Choroid plexus epithelial cell (primary cell): Measurements from ENCODE around the gene CCDC106.

Source experiments
- DNase-seq: peaks from one replicate; pipeline ENCODE4 v3.0.0-alpha.2; 2010; ENCODE audit warnings: low read depth
- H3K4me3 ChIP-seq: 2 replicates; pipeline ENCODE4 v1.5.1; 2011; ENCODE audit warnings: low read depth, mild to moderate bottlenecking, control low read depth, low read length, moderate library complexity
- TF ChIP-seq, protein P1 (sequence below): conservative IDR thresholded peaks from 2 replicates; pipeline ENCODE4 v1.5.1; 2011; ENCODE audit warnings: low read depth, mild to moderate bottlenecking, control low read depth, inconsistent platforms, low read length, moderate library complexity

The CCDC106 gene

DNA sequence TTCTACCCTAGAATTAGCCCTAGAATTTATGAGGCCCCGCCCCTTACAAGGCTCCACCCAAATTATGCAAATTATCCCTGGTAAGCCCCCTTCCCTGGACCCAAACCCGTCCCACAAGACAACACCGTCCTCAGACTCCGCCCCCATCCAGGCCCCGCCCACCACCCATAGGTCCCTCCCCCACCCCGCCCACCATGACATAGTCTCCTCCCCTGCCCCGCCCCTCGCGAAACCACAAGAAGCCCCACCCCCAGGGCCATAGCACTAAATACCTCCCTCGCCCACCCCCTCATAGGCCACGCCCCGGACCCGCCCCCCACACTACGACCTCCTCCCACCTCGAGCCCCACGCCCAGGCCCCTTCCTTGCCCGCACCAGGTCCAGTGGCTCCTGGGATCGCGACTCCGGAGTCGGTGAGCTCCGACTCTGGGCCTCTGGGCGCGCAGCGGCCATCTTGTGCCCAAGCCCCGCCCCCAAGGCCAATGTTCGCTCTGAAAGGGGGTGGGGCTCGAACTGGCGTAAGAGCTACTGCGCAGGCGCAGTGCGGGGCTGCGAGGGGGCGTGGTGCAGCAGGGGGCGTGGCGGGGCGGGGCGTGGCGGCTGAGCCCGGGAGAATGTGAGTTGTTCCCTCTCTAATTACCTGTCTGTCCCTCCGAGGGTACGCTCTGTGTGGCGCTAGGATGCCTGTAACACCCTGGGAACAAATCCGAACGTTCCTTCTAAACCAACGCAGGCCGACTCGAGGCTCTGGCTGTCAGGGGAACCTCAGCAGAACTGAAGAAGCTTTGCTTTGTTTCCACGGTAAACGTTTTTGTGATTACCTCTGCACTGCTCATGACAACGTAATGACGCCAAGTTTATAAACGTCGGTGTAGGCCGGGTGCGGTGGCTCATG lies 23.7 kb upstream of the CCDC106 start, which contains the start of gene ZNF784:
Gene ZNF784 (minus strand): TSS at position 458 of the 895 bp plus-strand sequence. CDS start 5 bp downstream, at position 453.
- TF ChIP-seq, protein P1, sequence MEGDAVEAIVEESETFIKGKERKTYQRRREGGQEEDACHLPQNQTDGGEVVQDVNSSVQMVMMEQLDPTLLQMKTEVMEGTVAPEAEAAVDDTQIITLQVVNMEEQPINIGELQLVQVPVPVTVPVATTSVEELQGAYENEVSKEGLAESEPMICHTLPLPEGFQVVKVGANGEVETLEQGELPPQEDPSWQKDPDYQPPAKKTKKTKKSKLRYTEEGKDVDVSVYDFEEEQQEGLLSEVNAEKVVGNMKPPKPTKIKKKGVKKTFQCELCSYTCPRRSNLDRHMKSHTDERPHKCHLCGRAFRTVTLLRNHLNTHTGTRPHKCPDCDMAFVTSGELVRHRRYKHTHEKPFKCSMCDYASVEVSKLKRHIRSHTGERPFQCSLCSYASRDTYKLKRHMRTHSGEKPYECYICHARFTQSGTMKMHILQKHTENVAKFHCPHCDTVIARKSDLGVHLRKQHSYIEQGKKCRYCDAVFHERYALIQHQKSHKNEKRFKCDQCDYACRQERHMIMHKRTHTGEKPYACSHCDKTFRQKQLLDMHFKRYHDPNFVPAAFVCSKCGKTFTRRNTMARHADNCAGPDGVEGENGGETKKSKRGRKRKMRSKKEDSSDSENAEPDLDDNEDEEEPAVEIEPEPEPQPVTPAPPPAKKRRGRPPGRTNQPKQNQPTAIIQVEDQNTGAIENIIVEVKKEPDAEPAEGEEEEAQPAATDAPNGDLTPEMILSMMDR, result no peak
- H3K4me3 ChIP-seq, result peak within 1 kb of the TSS; percentile 87
- peak; percentile 95 for DNase-seq

DNA sequence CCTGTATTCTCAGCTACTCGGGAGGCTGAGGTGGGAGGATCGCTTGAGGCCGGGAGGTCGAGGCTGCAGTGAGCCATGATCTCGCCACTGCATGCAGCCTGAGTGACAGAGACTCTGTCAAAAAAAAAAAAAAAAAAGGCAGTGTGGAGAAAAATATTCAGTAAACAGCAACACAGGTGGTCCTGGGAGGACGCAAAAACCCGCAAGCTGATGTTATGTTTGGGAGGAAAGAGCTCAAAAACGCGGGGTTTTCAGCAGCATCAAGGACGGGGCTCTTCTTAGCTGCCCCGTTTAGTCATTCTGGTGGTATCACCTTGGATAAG lies 23.0 kb upstream of the CCDC106 start:
- TF ChIP-seq, protein P1, result no peak
- DNase-seq, result no peak
- peak overlapping the region; percentile 87 for H3K4me3 ChIP-seq

DNA sequence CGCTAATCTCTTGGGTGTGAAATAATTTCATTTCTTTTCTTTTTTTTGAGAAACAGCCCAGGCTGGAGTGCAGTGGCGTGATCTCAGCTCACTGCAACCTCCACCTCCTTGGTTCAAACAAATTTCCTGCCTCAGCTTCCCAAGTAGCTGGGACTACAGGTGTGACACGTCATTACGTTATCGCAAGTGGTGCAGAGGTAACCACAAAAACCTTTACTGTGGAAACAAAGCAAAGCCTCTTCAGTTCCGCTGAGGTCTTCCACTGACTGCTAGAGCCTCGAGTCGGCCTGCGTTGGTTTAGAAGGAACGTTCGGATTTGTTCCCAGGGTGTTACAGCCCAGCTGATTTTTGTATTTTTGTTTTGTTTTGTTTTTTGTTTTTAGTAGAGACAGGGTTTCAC lies 21.7 kb upstream of the CCDC106 start:
- H3K4me3 ChIP-seq, result no peak overlapping the region
- no peak for DNase-seq
- TF ChIP-seq, protein P1, result no peak

DNA sequence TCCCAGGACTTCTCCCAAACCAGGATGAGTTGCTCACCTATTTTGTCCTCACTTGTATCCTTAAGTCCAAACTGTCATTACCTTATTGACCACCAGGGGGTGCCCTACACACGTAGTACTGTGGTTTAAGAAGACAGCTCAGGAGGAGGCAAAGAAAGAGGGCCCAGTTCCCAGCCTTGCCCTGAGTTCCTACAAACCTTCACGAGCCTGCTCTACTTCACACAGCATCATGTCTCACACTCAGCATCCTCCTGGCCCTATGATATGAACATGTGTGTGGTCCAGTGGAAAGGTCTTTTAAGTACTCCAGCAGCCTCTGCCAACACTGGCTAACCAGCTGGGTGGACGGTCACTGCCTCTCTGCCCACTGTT lies 15.6 kb upstream of the CCDC106 start:
- TF ChIP-seq, protein P1, result peak; percentile 82
- DNase-seq, result peak; percentile 99

DNA sequence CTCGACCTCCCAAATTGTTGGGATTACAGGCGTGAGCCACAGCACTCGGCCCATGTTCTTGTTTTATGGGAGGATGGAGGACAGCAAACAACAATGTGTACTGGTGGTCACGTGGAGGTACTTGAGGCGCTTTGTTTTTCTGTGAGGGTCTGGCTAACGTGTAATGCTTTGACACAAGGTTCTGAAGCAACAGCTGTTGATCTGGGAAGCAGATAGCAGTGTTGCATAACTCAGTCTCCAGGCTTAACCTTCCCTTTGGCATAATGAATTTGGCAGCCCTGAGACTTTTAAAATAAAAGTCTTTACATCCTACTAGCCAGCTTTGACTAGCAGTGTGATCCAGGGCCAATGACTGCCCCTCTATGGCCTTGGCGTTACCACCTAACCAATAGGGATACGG lies 14.2 kb upstream of the CCDC106 start:
- no peak overlapping the region for H3K4me3 ChIP-seq
- DNase-seq, result no peak
- TF ChIP-seq, protein P1, result no peak

More for the DNA sequence above, 15.6 kb upstream of the CCDC106 start:
- no peak overlapping the region for H3K4me3 ChIP-seq

DNA sequence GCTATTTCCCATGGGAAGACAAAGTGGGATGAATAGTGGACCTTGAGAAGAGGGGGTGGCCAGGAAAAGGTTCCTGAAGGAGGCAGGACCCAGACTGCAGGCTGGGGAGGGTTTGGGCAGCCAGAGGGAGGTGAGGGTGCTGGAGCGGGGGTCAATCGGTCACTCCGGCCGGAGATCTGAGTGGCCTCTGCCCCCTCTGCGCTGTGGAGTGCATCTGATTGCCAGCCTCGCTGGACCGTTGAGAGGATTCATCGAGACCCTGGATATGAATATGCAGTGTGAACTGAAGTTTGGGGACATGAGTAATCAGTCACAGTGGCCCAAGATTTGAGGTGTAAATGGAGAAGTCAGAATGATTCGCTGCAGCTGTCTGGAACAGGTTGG lies 12.7 kb upstream of the CCDC106 start:
- H3K4me3 ChIP-seq, result peak overlapping the region; percentile 100
- no peak for DNase-seq
- TF ChIP-seq, protein P1, result no peak
